Measurements from ENCODE around the gene POU6F2. TPM values are rescaled to one million over a fixed set of nuclear protein-coding genes. Genes with fewer than 3 reads are reported as not detected.

The POU6F2 gene
- total and polyA plus RNA-seq, 9 of the 15 experiments (the other 6 are each of a cell fraction or from before 2014, with no cell fraction given): 0.29 to 1.5 (median 0.96) TPM

DNA sequence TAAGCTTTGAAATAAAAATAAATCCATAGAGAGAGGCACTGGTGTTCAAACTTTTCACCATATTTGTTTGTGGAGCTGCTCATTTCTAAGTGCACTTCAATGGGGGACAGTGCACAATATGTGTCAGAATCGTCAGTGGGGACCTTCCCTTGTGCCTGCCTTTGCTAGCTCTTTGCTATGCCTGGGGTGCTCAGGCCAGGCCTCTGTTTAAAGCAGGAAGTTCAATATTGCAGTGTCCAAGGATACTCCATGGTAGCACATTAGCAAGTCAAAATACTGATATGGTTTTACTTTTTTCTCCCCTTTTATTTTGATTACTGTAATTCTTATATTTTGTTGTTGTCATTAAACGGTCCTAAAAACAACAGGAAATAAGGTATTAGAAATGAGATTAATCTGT is 113.4 kb downstream of the POU6F2 start:
- Histone ChIP-seq H3K4me1 (replicated peaks in 1 of 2; ENCODE audit: control insufficient read depth in 2 of 2, insufficient read depth in 2 of 2, low read length in 2 of 2) (no peaks in the 10 kb centered on the region), H3K9ac (ENCODE audit: insufficient read depth in 1 of 2, low read depth in 2 of 2, low read length in 2 of 2) (no peak overlapping the region), H3K4me3 (no peak overlapping the region), H3K27ac (ENCODE audit: extremely low read depth, low read depth, low read length) (no peak overlapping the region), H3K79me2 (ENCODE audit: control insufficient read depth, insufficient read depth, low read length) (no peaks in the 10 kb centered on the region), H3K36me3 (ENCODE audit: control insufficient read depth, insufficient read depth, low read length) (no peaks in the 10 kb centered on the region), H3K9me1 (ENCODE audit: control insufficient read depth, insufficient read depth, low read length) (no peaks in the 10 kb centered on the region), H3K4me2 (ENCODE audit: insufficient read depth, low read length) (no peak overlapping the region), H3K9me3 (replicated peaks; ENCODE audit: control insufficient read depth, insufficient read depth, low read depth, low read length) (no peaks in the 10 kb centered on the region), H3K27me3 (ENCODE audit: control insufficient read depth in 2 of 2, insufficient read depth in 2 of 2, low read length in 2 of 2) (no peaks in the 10 kb centered on the region; a peak in 1 of 5 replicates), H2AFZ (ENCODE audit: low read depth, low read length) (no peak overlapping the region), H4K20me1 (replicated peaks; ENCODE audit: control insufficient read depth, insufficient read depth, low read length) (no peaks in the 10 kb centered on the region; the same call in 1 of the 2 replicates)
- BruUV-seq (replicated peaks): no TSS peak
- 5% methylated on average over 2 of the region's 2 CpGs for WGBS (ENCODE audit: insufficient coverage, low coverage, missing lambda C conversion rate)
- ChIA-PET CTCF (ENCODE audit: low intra/inter-chr PET ratio) (no interaction called here), POLR2A (interaction anchor here (1.6 kb wide), 1 partner anchor 9 kb away, joined by 3 read pairs; no protein-coding TSS in a partner anchor)
- no peak for TF ChIP-seq CBX5 (IDR thresholded peaks at IDR 0.05; ENCODE audit: borderline replicate concordance, low read depth)
- TF ChIP-seq RB1 (IDR thresholded peaks at IDR 0.05; ENCODE audit: low read depth): no peak
- TF ChIP-seq FOXM1 (IDR thresholded peaks at IDR 0.05; ENCODE audit: low read depth): no peak
- no peak for TF ChIP-seq FOXM1 (CRISPR knock-in tag; IDR thresholded peaks at IDR 0.05; ENCODE audit: low read depth)
- TF ChIP-seq CTCFL (IDR thresholded peaks at IDR 0.05; ENCODE audit: borderline replicate concordance, insufficient read depth, low read depth, low read length, poor library complexity, severe bottlenecking): no peak
- TF ChIP-seq, protein P1, sequence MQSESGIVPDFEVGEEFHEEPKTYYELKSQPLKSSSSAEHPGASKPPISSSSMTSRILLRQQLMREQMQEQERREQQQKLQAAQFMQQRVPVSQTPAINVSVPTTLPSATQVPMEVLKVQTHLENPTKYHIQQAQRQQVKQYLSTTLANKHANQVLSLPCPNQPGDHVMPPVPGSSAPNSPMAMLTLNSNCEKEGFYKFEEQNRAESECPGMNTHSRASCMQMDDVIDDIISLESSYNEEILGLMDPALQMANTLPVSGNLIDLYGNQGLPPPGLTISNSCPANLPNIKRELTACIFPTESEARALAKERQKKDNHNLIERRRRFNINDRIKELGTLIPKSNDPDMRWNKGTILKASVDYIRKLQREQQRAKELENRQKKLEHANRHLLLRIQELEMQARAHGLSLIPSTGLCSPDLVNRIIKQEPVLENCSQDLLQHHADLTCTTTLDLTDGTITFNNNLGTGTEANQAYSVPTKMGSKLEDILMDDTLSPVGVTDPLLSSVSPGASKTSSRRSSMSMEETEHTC (IDR thresholded peaks at IDR 0.05): no peak
- no peak for TF ChIP-seq ZEB2 (IDR thresholded peaks at IDR 0.05)
- intact Hi-C loops (cut with micrococcal nuclease) (loop anchor here (10.0 kb wide), 1 partner anchor 286 kb away; no protein-coding TSS in a partner anchor), in situ Hi-C loops (cut with MboI) (no loop called here)
- DNase-seq (ENCODE audit: extremely low read depth in 1 of 4, low spot score in 3 of 4) (no peak), ATAC-seq (no peak), FAIRE-seq (no peak)
